HCEC 1CT (cell line): Measurements from ENCODE around the gene SKP1.

Experiments
- DNase-seq: peaks from one replicate; pipeline ENCODE4 v3.0.0-alpha.2; 2017

Gene SKP1

GRCh38 chr5:134127376-134127861 lies 49.3 kb downstream of the SKP1 start:
- no peak for DNase-seq

- peak; percentile 97 for DNase-seq
Observed at GRCh38 chr5:134125039-134126015, 51.4 kb downstream of the SKP1 start.

DNA sequence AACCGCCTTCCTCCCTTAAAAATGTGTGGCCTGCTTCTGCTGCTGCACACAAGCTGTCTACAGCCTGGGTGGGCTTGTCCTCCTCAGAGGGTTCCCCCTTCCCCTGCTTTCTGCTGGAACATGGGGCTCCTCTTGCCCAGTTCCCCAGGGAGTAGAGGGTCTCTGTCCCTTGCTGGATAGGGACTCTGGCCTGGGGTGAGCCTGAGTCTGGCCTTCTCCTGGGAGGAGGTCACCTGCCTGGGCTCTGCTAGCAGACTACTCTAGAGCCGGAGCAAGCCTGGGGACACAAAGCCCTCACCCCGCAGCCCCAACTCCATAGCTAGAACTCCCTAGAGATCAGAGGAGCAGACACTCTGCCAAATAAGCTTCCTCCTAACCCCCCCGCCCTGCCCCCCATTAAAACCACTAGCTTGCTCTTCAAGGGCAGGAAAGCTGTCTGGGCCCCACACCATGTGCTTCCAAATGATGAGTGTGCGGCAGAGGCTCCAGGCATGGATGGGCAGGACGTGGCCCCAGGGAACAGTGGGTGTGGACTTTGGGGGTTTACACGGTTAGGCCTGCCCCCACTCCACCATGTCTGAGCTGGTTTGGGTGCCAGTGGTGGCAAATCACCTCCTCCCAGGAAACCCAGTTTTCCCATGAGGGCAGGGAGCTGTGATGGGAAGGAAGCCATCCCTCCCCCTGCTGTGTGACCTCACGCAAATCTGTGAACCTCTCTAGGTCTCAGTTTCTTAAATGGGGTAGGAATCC lies 52.3 kb downstream of the SKP1 start:
- peak; percentile 87 for DNase-seq

DNA sequence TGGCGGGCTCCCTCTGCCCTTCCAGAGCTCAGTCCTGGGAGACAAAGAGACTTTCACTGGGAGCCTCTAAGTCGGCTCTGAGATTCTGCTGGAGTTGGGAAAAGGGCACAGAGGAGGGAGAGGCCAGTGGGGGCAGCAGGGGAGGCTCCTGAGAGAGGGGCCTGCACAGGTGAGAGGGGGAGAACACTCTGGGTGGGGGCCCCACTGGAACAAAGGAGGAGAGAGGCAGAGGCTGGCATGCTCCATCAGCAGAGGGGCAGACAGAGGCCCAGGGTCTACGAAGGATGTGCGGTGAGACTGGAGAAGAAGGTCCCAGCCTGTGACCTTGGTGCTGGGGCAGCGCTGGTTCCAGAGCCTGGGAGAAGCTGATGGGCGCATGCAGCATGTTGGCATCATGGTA lies 53.4 kb downstream of the SKP1 start:
- DNase-seq = no peak

DNA sequence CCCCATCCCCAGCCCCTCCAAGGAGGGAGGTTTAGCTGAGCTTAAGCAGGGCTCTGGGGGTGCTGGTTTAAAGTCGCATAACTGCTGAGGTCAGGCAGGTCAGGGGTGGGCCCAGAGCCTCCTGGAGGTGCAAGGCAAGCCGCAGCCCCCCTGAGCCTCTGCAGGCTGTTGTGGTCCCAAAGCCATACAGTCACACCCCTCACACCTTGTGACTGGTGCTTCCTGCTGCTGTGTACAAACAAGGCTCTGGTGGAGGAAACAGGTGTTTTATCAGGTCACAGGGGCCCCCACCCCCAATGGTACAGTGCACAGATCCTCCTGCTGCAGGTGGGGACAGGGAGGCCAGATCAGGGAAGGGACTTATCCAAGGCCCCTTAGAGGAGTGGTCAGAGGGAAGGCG lies 54.2 kb downstream of the SKP1 start:
- no peak for DNase-seq

DNA sequence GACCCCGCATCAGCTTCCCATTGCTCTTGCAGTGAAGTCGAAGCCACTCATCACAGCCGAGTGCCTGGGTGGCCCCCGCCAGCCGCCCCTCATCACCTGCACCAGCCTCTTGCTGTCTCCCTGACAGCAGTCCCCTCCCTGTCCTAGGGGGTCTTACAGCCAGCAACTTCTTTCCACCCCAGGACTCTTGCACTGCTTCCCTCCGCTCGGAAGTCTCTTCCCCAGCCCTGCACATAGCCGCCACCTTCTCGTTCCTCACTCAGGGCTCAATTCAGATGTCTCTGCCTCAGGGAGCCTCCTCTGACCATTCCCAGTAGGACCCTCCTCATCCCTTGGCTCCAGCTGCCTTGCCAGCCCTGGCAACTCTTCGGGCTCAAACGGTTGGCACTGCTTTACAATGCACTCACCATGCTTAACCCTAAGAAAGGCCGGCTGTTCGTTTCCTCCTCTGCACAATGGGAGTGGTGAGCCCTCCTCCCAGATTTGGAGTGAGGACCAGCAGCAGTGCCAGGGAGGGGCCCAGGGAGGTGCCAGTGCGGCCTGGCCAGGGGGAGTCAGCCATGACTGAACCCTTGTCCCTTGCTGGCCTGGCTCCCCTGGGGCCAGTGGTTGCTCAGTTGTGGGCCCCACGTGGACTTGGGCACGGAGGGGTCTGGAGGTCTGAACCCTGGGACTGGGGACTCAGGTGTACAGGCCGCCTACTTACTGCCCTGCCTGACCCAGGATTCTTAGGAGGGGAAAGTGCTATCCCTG lies 56.2 kb downstream of the SKP1 start:
- DNase-seq = no peak

DNA sequence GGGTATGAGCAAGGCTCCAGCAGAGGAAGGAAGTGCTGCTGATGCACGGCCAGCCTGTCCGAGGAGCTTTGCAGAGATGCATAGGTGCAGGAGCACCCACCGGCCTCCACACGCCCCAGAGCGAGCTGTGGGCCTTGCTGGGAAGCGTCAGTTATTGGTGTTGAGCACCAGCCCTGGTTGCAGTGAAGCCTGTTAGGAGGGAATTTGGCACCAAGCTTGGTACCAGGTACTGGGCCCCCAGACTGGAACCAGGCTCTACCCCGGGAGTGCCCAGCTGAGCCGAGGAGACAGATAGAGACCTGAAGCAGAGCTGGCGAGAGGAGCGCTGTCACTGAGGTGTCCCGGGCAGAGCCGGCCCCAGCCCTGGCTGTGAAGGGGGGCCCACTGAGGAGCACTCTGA lies 57.0 kb downstream of the SKP1 start:
- DNase-seq = no peak

DNA sequence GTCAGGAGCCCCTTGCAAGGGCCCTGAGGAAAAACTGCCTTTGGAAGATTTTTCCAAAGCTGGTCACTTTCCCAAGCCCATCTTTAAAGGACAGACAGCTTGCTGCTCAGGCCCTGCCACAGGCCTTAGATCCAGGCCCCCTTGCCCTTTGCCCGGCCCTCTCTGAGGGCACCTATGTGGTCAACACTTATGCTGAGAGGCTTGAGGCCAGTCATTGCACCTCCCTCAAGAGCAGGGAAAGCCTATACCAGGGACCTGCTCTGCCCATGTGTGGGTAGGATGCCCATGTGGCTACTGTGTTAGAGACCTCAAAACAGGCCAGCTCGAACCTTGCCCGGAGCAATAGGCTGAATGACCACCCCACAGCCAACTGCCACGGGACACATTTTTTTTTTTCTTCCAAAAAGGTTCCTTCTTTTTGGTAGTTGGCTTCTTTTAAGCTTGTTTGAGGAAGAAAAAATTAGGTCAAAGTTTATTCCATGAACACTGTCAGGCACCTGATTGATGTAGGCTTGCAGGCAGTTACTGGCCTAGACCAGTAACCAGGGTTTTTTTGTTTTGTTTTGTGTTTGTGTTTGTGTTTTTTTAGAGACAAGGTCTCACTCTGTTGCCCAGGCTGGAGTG lies 58.4 kb downstream of the SKP1 start:
- DNase-seq = no peak

GRCh38 chr5:134116789-134117761 lies 59.7 kb downstream of the SKP1 start:
- no peak for DNase-seq

GRCh38 chr5:134116286-134116685 lies 60.5 kb downstream of the SKP1 start:
- no peak for DNase-seq

- DNase-seq = no peak
Observed at GRCh38 chr5:134115806-134116175, 61.0 kb downstream of the SKP1 start.

DNA sequence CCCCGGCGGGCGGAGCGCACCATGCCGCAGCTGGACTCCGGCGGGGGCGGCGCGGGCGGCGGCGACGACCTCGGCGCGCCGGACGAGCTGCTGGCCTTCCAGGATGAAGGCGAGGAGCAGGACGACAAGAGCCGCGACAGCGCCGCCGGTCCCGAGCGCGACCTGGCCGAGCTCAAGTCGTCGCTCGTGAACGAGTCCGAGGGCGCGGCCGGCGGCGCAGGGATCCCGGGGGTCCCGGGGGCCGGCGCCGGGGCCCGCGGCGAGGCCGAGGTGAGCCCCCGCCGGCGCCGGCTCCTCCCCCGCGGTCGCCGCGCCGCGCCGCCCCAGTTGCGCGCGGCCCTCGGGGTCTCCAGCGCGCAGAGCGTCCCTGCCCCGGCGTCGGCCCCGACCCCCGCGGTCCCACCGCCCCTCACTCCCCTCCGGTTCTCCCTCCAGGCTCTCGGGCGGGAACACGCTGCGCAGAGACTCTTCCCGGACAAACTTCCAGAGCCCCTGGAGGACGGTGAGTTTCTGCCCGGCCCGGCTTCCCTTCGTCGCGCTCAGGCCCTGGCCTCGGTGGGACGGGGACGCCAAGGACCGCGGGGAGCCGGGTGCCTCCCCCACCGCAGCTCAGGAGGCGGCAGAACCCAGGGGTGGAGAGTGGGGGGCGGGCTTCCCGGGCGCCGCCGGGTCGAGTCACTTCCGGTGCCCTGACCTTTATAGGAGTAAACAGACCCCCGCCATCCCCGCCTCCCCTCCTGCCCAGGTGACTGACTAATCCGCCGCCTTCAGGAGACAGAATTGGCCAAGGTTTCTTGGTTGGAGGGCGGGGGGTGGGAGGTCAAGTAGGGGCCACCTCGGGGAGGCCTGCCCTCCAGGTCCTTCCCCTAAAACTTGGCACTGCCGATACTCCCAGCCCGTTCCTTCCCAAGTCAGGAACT lies 61.6 kb downstream of the SKP1 start:
- DNase-seq = no peak

DNA sequence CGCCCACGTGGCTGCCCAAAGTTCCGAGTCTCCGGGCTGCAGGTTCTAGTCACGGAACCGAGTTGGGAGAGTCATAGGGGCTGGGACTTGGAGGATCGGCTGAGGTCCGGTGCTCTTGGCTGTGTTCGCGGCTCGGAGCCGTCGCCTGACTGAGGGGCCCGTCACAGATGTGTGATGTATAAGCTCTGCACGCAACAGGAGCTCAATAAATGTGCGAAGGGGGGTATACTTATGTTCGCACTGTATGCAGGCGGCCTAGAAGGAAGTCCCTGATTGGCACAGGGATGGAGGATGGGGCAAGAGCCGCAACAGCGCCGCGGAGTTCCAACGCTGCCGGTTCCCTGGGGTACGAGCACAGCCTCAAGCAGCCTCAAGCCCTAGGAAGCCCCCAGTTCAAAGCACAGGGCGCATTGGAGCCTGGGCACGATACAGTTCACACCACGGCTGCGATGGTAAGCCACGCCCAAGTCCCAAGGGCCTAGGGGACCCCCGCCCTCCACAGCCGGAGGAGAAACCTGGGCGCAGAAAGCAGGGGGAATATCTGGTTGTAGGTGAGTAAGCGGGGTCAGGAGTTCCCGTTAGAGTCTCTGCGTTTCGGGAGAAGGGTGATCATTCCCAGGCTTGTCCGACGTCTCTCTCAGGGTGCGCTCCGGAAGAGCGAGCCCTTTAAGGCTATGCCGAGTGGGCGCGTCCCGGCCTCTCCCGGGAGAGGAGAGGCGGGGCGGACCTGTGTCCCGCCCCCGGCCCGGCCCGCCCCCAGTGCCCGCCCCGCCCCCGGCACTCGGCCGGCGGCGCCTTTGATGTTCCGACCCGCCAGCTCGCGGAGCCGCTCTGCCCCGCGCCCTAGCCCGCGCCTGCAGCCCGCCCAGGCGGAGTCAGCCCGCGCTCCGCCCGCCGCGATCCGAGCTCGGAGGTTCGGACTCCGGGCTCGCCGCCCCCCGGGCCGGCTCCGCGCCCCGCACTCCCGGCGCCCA lies 62.6 kb downstream of the SKP1 start, which contains the start of gene TCF7:
Gene TCF7 (plus strand): TSS at position 780 of the 974 bp plus-strand sequence. CDS start 226 bp downstream, outside the sequence.
- peak; percentile 77 for DNase-seq

GRCh38 chr5:134113363-134113889 lies 63.3 kb downstream of the SKP1 start:
- no peak for DNase-seq

DNA sequence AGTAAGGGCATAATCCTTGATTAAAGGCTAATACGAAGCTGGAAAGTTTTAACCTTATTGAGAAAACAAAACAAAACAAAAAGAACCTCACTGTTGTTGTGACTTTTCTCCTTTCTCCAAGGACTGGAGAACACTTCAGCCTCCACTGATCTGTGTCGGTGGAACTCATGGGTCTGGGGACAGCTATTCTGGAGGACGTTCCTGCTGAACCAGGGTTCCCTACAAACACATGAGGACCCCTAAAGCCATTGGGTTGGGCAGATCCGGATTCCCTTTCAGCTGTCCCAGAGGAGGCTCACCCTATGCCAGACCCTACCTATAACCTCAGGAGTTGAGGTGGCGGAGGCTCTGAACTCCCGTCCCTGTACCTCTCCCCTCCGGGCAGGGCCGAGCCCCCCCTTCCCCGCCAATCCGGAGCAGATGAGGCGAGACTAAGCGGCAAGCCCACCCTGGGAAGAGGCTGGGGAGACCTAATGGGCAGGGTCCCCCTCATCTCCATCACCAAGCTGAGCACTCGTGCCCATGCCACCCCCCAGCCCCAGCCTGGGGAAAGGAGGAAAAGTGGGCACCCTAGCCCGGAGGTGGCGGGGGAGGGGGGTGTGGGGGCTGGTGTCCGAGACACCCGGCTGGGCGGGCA lies 63.9 kb downstream of the SKP1 start:
- DNase-seq = no peak

DNA sequence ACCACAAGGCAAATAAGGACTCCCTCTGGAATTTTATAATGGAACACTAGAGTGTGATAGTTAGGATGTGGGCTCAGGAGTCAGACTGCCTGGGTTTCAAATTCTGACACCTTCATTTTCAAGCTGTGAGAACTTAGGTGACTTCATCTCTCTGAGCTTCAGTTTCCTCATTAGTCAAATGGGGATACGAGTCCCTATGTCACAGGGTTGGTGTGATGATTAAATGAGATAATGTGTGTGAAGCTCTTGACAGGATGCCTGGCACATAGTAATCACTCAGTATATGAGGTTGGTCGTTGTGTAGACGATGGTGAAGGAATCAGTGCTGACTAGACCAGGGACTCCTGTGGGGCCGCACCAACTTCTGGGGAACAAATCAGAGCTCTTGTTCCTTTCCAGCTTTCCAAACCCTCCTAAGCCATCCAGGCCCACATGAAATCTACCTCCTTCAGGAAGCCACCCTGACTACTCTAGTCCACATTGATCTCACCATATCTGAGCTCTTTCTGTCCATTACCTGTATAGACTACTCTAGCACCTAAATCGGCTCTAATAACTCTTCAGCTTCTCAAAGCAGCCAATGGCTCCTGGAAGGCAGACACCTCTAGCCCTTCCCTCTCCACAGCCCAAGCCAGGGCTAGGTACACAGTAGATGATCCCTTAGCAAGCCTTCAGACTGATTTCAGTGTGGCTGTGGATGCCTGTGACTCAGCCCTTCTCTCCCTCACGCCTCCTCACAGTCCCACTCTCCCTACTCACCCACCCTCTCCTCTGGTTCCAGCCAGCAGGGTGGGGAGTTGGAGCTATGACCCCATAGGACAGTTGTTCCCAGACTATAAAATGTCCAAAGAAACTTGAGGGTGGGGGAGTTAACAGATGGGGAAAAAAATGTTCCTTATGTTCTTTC lies 64.8 kb downstream of the SKP1 start:
- DNase-seq = no peak

- DNase-seq = no peak
Observed at GRCh38 chr5:134110382-134110781, 66.4 kb downstream of the SKP1 start.
